Measurements from ENCODE around the gene ERBB3. TPM values are rescaled to one million over a fixed set of nuclear protein-coding genes. Genes with fewer than 3 reads are reported as not detected.

Gene ERBB3
- total RNA-seq, 4 donors from 2014 or later = 177 to 209 (median 202) TPM

- no peak for DNase-seq (ENCODE audit: low spot score in 2 of 2)
- intact Hi-C loops (cut with DNase I; ENCODE audit: low total_unique reads) = no loop called here
- TF ChIP-seq CTCF (IDR thresholded peaks at IDR 0.05) (no peak), POLR2A (IDR thresholded peaks at IDR 0.05) (no peak)
- 79 to 84% methylated on average over 3 of the region's 3 CpGs for WGBS, 2 donors
- no peak overlapping the region for H3K4me3 ChIP-seq (ENCODE audit: low read depth, poor library complexity, severe bottlenecking)
Measured at GRCh38 chr12:56098592-56098991, 18.6 kb downstream of the ERBB3 start.

GRCh38 chr12:56099787-56100186 is 19.8 kb downstream of the ERBB3 start:
- no peak for TF ChIP-seq CTCF (IDR thresholded peaks at IDR 0.05)
- 54 to 65% methylated on average over 4 of the region's 4 CpGs for WGBS, 2 donors
- H3K4me3 ChIP-seq (ENCODE audit: low read depth, poor library complexity, severe bottlenecking) = no peak overlapping the region
- DNase-seq (ENCODE audit: low spot score in 2 of 2) = no peak
- intact Hi-C loops (cut with DNase I; ENCODE audit: low total_unique reads) = no loop called here

GRCh38 chr12:56101045-56101444 is 21.1 kb downstream of the ERBB3 start:
- 81 to 86% methylated on average over 14 of the region's 14 CpGs for WGBS, 2 donors
- intact Hi-C loops (cut with DNase I; ENCODE audit: low total_unique reads) = no loop called here
- TF ChIP-seq CTCF (IDR thresholded peaks at IDR 0.05) = no peak
- no peak for TF ChIP-seq POLR2A (IDR thresholded peaks at IDR 0.05)

GRCh38 chr12:56102683-56103065 is 22.7 kb downstream of the ERBB3 start:
- H3K4me3 ChIP-seq (ENCODE audit: low read depth, poor library complexity, severe bottlenecking) = no peak overlapping the region

More at GRCh38 chr12:56101045-56101444, 21.1 kb downstream of the ERBB3 start:
- no peak for DNase-seq (ENCODE audit: low spot score in 2 of 2)
- no peak overlapping the region for H3K4me3 ChIP-seq (ENCODE audit: low read depth, poor library complexity, severe bottlenecking)

GRCh38 chr12:56103066-56103711 is 23.2 kb downstream of the ERBB3 start:
- no peak for TF ChIP-seq POLR2A (IDR thresholded peaks at IDR 0.05)
- TF ChIP-seq CTCF (IDR thresholded peaks at IDR 0.05) = no peak
- WGBS, 2 donors = 44 to 47% methylated on average over 6 of the region's 6 CpGs
- intact Hi-C loops (cut with DNase I; ENCODE audit: low total_unique reads) = no loop called here
- no peak for DNase-seq (ENCODE audit: low spot score in 2 of 2)
- no peak overlapping the region for H3K4me3 ChIP-seq (ENCODE audit: low read depth, poor library complexity, severe bottlenecking)

More at GRCh38 chr12:56102683-56103065, 22.7 kb downstream of the ERBB3 start:
- intact Hi-C loops (cut with DNase I; ENCODE audit: low total_unique reads) = no loop called here
- no peak for DNase-seq (ENCODE audit: low spot score in 2 of 2)
- 72 to 77% methylated on average over 1 of the region's 1 CpG for WGBS, 2 donors
- TF ChIP-seq POLR2A (IDR thresholded peaks at IDR 0.05) = no peak
- TF ChIP-seq CTCF (IDR thresholded peaks at IDR 0.05) = no peak

GRCh38 chr12:56103823-56104108 is 23.8 kb downstream of the ERBB3 start:
- intact Hi-C loops (cut with DNase I; ENCODE audit: low total_unique reads) = no loop called here
- 0 to 2% methylated on average over 8 of the region's 8 CpGs for WGBS, 2 donors
- no peak for TF ChIP-seq POLR2A (IDR thresholded peaks at IDR 0.05)
- no peak for TF ChIP-seq CTCF (IDR thresholded peaks at IDR 0.05)

More at GRCh38 chr12:56103823-56104108, 23.8 kb downstream of the ERBB3 start:
- DNase-seq (ENCODE audit: low spot score in 2 of 2) = no peak
- H3K4me3 ChIP-seq (ENCODE audit: low read depth, poor library complexity, severe bottlenecking) = peak overlapping the region; percentile 20
